ENCODE data around the gene PPP1R14D.

PPP1R14D gene

GRCh38 chr15:40852529-40852928 is 24.0 kb upstream of the PPP1R14D start:
- DNase-seq (ENCODE audit: low read depth in 2 of 2), result no peak

- DNase-seq (ENCODE audit: low read depth in 2 of 2), result no peak
Measured at GRCh38 chr15:40850576-40851112, 22.1 kb upstream of the PPP1R14D start.

- no peak for DNase-seq (ENCODE audit: low read depth in 2 of 2)
Measured at GRCh38 chr15:40847223-40847961, 18.9 kb upstream of the PPP1R14D start.

GRCh38 chr15:40846841-40847222 is 18.3 kb upstream of the PPP1R14D start:
- DNase-seq (ENCODE audit: low read depth in 2 of 2), result no peak

- DNase-seq (ENCODE audit: low read depth in 2 of 2), result no peak
Measured at GRCh38 chr15:40845511-40846284, 17.2 kb upstream of the PPP1R14D start.

- DNase-seq (ENCODE audit: low read depth in 2 of 2), result no peak
Measured at GRCh38 chr15:40845036-40845435, 16.5 kb upstream of the PPP1R14D start.

- no peak for DNase-seq (ENCODE audit: low read depth in 2 of 2)
Measured at GRCh38 chr15:40844696-40845030, 16.2 kb upstream of the PPP1R14D start.

GRCh38 chr15:40843885-40844695 is 15.6 kb upstream of the PPP1R14D start, which contains the start of gene SPINT1:
Gene SPINT1 (plus strand): TSS chr15:40844048. CDS start chr15:40844555, 507 bp downstream.
- no peak for DNase-seq (ENCODE audit: low read depth in 2 of 2)

- no peak for DNase-seq (ENCODE audit: low read depth in 2 of 2)
Measured at GRCh38 chr15:40843261-40843884, 14.9 kb upstream of the PPP1R14D start.

GRCh38 chr15:40841741-40842140 is 13.2 kb upstream of the PPP1R14D start:
- no peak for DNase-seq (ENCODE audit: low read depth in 2 of 2)

GRCh38 chr15:40838756-40839155 is 10.2 kb upstream of the PPP1R14D start:
- no peak for DNase-seq (ENCODE audit: low read depth in 2 of 2)

- DNase-seq (ENCODE audit: low read depth in 2 of 2), result no peak
Measured at GRCh38 chr15:40836020-40836419, 7.5 kb upstream of the PPP1R14D start.

GRCh38 chr15:40832903-40833302 is 4.4 kb upstream of the PPP1R14D start:
- no peak for DNase-seq (ENCODE audit: low read depth in 2 of 2)

- no peak for DNase-seq (ENCODE audit: low read depth in 2 of 2)
Measured at GRCh38 chr15:40831861-40832260, 3.4 kb upstream of the PPP1R14D start.

GRCh38 chr15:40830884-40831283 is 2.4 kb upstream of the PPP1R14D start:
- no peak for DNase-seq (ENCODE audit: low read depth in 2 of 2)

- no peak for DNase-seq (ENCODE audit: low read depth in 2 of 2)
Measured at GRCh38 chr15:40829115-40829514, 607 bp upstream of the PPP1R14D start.

GRCh38 chr15:40826423-40827075 is 2.0 kb downstream of the PPP1R14D start:
- no peak for DNase-seq (ENCODE audit: low read depth in 2 of 2)

- no peak for DNase-seq (ENCODE audit: low read depth in 2 of 2)
Measured at GRCh38 chr15:40825661-40826422, 2.7 kb downstream of the PPP1R14D start.

GRCh38 chr15:40823572-40824343 is 4.8 kb downstream of the PPP1R14D start:
- DNase-seq (ENCODE audit: low read depth in 2 of 2), result no peak

- DNase-seq (ENCODE audit: low read depth in 2 of 2), result no peak
Measured at GRCh38 chr15:40821195-40821594, 7.3 kb downstream of the PPP1R14D start.

All from fibroblast of skin of left quadriceps (primary cell).